Esophagus squamous epithelium (tissue), 4 donors: ENCODE data around the gene DLG2.

Experiments used
- CTCF ChIP-seq, 6 experiments: fragments of 450-650 bp in 4 of 6; fragments of 200-600 bp in 2 of 6; sonication (generic) in 2 of 6; IDR thresholded peaks; one replicate each; pipeline ENCODE4 v1.5.1; 2016 to 2019; ENCODE audit warnings: antibody characterized with exemption in 6 of 6, mild to moderate bottlenecking in 4 of 6, moderate library complexity in 4 of 6
- POLR2A ChIP-seq, 4 donors: fragments of 450-650 bp; IDR thresholded peaks; one replicate each; pipeline ENCODE4 v1.6.1; 2017; ENCODE audit warnings: antibody characterized with exemption in 4 of 4, mild to moderate bottlenecking in 4 of 4, moderate library complexity in 3 of 4

GRCh38 chr11:83599066-83599465 is 2028.1 kb downstream of the DLG2 start:
- no peak for TF ChIP-seq CTCF (IDR thresholded peaks at IDR 0.05)
- TF ChIP-seq POLR2A (IDR thresholded peaks at IDR 0.05): no peak
